HG03159 (cell line): ENCODE results near the gene VAV2.
A peak's percentile ranks its signal among the peaks of the same experiment; 100 is the strongest.

Experiments used
- ATAC-seq: cut with Tn5 transposase; IDR thresholded peaks from one replicate; pipeline ENCODE4 v1.9.1; 2021; ENCODE audit warnings: mild to moderate bottlenecking, moderate library complexity; ENCODE audit not compliant: unreplicated experiment

Gene VAV2

DNA sequence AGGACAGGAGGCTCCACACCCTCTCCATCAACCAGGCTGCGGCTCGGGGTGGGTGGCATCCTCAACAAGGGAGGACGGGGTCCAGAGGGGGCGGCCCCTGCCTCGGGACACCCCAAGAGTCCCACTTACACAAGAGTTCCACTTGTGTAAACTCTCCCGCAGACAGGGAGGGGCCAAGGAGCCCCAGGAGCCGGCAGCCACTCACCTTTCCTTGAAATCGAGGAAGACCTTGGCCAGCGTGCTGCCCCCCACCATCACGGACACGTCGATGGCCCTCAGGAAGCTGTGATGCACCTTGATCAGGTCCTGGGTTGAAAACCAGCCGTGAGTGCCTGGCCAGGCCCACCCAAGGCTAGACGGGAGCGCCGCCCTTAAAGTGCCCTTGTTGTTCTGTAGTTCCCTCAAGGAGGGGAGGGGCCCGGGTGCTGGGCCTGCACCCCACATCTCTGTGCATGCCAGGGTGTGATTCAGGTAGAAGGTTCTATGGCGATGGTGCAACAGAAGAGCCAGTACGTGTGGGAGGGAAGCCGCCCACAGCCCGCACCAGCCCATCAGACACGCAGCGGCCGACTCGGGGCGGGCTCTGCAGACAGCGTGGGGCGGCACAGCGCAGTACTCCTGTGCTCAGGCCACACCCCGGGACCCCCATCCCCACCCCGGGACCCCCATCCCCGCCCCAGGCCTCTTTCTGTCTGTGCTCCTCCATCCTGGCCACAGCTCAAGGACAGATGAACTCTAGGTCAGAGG lies 186.1 kb downstream of the VAV2 start:
- no peak for ATAC-seq

DNA sequence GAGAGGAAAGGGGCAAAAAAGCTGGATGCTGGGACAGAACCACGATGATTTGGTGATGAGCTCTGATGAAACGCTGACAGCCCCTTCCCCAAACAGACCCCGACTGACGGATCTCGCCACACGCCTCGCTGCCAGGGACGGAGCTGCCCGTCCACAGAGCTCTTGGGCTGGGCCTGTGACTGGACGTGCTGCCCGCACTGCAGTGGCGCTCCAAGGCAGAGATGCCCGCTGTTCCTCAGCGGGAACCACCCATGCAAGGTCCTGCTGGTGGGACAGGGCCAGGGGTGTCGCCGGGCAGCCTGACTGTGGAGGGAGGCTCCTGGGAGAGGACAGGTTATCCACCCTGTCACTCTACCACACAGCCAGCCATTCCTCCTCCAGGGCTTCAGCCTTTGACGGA lies 187.9 kb downstream of the VAV2 start:
- ATAC-seq = no peak

DNA sequence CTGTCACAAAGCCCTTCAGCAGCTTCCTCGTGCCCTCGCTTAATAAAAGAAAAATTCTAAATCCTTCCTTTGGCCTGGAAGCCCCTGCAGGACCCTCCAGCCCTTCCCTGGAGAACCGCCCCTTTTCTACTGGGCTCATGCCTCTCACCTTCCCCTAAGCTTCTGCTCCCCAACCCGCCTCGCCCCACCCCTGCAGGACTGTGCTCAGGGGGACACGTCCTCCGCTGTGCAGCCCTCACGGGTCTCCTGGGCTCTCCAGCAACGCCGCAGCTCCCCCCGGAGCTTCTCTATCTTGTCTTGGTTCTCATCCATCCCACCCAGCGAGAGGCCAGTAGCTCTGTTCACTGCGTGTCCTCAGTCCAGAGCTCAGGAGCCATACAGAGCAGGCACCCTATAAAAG lies 188.4 kb downstream of the VAV2 start:
- no peak for ATAC-seq

DNA sequence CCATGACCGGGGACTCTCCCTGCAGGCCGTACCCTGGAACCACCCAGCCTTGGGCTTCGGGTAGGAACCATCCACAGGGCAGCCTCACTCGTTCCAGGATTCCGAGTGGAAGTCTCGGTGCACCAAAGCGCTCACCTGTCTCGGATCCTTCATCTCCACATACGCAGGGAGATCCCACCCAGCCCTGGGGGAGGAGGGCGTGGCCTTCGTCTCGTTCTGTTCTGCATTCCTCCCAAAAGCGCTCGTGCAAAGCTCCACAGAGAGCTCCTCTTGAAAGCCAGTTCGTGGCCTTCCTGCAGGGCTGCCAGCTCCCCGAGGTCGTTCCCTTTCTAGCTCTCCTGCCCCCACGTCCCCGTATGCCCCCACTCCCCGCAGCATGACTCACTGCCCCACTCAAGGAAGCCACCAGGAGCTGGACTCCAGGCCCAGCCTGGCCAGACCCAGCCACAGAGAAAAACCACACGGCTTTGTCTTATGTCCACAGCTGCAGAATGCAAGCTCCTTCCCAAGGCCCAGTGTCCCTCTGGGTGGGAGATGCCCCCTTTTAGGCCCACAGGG lies 189.0 kb downstream of the VAV2 start:
- no peak for ATAC-seq

DNA sequence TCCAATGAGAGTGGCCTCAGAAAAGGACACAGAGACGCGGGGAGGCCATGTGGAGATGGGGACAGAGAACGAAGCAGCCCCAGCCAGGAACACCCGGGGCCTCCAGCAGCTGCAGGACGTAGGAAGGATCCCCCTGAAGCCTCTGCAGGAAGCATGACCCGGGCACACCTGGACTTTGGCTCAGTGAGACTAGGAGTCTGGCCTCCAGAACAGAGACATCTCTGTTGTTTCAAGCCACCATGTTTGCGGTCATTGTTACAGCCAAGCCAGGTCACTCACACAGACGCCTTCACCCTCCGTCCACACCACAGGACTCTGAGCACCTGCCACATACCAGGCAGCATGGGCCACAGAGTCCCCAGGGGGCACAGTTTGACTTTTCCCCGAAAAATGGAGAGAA lies 190.4 kb downstream of the VAV2 start:
- ATAC-seq = no peak

DNA sequence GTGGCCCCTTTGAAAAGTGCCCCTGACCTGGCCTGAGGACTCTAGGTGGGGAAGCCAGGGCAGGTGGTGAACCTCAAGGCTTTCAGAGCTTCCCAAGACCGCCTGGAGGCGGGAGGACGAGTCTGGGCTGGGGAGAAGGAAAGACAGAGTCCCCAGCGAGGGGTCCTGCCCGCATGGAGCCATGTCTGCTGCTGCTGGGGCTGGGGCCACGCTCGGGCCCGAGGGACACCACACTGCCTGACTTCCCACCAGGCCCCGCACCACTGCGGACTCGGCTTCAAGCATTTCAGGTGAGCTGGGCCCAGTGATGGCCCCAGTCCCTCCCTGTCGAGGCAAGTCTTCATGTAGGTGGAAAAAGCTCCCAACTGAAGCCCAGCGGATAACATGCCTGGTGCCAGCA lies 191.9 kb downstream of the VAV2 start:
- no peak for ATAC-seq

DNA sequence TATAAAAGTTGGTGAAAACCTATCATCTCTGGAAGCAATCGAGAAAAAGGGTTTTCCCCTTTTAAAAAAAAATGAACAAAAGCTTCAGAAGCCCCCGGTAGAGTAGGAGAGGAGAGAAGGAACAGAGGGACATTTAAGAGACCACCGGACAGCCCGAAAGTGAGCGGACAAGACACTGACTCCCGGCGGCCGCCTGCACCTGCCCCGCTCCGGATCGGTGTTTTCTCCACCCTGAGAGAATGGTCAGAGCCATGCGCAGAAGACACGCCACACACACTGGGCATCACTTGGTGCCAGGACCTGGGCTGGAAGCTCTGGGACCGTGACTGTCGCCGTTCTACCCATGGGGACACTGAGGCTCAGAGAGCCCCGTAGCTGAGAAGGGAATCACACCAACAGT lies 192.4 kb downstream of the VAV2 start:
- ATAC-seq = no peak

DNA sequence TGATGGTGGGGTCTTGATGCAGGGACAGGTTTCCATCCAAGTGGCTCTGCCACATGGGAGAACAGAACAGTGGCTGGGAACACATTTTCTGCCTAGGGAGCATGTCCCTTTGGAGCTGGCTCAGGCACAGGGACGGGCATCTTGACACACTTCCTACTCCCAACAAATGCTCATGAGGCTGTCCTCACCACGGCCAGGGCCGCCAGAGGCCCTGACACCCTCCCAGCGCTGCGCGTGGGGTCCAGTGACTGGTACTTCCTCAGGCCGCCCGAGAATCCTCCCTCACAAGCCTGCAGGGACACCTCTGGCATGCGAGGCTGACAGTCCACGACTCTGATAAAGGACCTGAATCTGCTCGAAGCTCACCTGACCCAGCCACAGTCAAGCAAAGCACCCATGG lies 193.0 kb downstream of the VAV2 start:
- no peak for ATAC-seq

DNA sequence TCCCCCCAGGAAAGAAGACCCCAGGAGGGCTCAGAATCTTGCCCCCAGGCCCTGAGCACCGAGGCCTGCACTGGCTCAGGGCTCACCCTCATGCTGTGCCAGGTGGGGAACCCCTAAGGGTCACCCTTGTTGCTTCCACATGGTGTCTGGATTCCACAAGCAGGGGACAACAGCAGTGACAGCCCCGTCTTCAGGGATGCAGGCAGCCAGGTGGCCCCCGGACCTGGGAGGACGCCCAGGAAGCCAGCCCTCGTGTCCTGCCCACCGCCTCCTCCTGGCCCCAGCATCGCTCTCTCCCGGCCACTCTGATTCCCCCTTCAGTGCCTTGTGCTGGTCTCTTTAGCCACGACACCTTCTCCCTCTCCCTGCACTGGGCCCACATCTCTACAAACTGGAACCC lies 194.0 kb downstream of the VAV2 start:
- no peak for ATAC-seq

DNA sequence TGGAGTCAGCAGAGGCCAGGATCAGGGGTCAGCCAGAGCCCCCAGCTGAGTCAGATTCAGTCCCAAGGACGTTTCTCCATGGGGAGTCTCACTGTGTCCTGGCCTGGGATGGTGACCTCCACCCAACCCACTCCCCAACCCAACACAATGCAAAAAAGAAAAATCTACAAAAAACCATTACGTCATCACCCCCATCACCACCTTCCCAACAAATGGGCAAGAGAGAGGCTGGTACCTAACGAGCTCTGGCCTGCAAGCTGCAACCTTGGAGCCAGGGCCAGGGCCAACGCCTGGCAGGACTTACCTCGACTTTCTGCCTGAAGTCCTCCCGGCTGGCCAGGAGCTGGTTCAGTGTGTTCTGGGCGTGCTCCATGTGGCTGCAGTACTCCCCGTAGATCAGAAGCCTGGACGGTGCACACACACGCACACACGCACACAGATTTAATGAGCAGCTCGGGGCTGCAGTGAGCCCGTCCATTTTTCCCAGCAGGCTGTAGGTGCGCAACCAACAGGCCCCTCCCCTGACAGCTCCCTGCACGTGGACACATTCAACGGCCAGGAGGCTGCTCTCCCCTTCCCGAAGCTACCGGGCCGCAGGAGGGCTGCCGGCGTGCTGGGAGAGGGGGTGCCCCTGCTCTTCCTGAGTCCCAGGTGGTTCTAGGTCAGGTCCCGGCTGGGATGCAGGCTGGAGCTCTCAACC lies 194.6 kb downstream of the VAV2 start:
- ATAC-seq = no peak

DNA sequence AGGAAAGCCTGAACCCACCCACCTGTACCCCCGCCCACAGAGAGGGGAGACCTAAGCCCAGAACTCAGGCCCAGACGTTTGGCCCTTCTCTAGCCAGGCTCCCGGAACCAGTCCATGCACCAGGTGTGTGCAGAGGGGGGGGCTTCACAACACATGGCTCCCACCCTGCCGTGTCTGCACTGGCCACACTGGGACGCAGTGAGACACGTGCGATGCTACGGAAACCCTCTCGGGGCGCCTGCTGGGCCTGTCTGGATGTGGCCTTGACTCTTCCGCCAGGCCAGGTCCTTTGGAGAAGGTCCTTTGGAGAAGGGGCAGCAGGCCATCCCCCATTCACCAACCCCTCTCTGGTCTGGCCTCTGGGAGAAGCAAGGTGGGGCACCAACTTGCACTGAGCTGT lies 195.6 kb downstream of the VAV2 start:
- ATAC-seq = no peak

DNA sequence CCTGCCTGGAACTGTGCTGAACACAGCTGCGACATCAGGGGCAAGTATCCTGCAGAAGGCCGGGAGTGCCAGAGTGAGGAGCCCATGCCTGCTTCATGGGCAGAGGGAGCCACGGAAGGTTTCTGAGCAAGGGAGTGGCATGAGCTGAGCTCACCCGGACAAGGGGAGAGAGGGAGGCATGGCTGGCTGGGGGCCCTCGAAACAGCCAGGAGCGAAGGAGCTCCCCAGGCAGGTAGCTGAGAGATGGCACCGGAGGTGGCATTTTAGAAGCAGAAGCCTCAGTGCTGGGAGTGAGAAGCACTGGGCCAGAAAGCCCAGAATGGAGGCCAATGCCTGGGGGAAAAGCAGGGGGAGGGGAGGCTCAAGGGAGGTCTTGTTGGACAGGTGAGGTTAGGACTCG lies 197.1 kb downstream of the VAV2 start:
- no peak for ATAC-seq

DNA sequence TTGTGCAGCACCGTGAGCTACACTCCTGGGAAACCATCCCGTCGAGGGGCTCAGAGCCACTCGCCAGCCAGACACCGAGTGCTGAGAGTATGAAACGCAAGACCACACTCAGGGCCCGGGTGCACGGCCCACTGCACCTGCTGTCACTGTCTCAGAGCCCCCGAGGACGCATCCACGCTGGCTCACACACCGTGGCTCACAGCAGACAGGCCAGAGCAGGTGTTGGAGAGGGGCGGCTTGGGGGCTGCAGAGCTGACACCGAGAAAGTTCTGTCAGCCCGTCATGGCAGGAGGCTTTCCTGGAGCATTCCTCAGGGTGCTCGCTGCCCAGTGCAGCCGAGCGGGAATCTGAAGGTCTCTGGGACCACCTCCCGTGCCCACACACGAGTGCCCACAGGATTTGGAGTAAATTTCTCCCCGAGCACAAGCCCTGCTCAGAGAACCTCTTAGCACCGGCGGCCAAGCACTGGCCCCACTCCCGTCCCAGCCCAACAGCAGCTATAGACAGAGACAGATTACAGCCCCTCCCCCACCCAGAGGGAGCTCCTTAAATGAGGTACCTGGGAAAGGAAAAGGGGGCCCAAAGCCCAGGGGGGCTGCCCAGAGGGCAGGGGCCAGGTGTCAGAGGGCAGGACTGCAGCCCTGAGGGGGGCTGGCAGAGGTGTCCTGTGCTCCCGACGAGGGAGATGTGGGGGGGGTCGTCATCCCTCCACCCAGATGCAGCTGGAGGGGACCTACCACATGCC lies 197.9 kb downstream of the VAV2 start:
- no peak for ATAC-seq

DNA sequence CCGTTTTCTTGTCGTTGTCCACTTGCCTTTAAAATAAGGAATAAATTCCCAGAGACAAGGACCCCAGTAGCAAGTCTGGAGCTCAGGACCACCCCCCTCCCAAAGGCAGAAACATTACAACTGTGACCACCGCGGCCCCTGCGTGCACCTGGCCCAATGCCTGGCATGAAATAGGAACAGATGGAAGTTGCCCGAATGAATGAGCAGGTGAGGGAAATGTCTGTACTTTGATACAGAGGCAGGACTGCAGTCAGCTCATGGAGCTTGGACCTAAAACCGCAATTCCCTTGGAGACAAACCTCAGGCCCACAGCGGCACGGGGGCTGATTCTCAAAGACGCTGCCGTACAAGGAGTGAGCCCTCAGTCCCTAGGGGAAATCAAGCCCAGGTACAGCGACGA lies 198.7 kb downstream of the VAV2 start:
- no peak for ATAC-seq

DNA sequence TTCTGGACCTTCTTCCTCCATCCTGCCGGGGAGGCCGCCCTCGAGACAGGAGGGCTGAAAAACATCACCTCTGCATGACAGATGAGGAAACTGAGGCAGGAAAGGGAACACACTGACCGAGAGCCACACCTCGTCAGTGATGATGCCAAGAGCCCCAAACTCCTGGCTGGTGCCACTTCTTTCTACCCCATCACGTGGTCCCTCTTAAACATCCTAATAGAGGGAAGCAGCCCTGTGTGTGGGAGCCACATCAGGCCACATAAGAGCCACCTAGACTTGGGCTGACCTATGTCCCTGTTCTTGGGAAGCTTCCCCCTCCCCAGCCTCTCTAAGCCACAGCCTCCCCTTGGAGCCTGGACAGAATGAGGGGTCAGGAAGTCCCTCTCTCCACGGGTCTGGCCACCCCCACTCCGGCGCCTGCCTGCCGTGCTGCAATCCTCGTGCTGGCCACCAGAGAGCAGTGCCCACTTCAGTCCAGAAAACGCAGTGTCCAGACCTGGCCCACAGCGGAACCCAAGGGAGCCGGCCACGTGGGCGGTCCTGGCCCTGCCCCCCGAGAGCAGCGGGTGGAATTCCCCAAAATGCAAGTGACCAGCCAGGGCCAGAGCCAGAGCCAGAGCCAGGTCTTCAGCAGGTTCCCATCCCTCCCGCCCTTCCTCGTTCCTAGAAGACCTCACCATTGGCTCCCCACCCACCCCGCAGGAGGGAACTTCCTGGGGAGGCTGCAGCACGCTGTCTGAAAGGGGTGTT lies 199.2 kb downstream of the VAV2 start:
- ATAC-seq = peak; percentile 45

DNA sequence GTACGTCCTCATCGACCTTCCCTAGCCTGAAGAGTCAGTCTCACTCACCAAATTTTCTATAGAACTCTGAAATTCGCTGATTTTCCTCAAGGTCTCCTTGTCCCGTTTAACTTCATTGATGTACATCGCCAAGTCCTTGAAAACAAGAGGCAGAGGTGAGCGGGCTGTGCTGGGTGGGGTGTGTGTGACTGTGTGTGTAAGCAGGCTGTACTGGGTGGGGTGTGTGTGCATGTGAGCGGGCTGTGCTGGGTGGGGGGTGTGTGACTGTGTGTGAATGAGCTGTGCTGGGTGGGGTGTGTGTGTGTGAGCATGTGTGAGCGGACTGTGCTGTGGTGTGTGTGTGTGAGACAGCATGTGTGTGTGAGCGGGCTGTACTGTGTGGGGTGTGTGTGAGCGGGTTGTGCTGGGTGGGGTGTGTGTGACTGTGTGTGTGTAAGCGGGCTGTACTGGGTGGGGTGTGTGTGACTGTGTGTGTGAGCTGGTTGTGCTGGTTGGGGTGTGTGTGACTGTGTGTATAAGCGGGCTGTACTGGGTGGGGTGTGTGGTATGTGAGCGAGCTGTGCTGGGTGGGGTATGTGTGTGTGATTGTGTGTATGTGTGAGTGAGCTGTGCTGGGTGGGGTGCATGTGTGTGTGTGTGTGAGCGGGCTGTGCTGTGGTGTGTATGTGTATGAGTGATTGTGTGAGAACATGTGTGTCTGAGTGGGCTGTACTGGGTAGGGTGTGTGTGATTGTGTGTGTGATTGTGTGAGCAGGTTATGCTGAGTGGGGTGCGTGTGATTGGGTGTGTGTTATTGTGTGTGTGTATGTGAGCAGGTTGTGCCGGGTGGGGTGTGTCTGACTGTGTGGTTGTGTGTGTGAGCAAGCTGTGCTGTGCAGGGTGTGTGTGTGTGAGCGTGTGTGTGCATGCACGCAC lies 200.1 kb downstream of the VAV2 start:
- ATAC-seq = no peak

DNA sequence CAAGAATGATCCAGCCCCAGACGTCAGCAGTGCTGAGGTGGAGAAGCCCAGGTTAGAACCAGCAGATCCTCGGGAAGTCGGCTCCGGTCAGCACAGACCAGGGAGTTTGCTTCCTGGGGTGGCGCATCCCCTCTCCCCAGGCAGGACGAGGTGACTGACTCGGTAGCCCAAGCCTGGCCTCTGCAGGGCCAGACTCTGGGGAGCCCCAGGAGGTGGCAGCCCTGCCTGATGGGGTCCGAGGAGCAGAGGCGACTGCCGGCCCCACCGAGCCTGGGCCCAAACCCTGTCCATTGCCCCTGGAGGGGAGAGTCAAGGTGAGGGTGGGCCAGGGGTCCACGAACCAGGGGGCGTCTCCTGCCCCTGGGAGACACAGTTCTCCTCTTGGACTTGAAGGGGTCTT lies 201.1 kb downstream of the VAV2 start:
- no peak for ATAC-seq

DNA sequence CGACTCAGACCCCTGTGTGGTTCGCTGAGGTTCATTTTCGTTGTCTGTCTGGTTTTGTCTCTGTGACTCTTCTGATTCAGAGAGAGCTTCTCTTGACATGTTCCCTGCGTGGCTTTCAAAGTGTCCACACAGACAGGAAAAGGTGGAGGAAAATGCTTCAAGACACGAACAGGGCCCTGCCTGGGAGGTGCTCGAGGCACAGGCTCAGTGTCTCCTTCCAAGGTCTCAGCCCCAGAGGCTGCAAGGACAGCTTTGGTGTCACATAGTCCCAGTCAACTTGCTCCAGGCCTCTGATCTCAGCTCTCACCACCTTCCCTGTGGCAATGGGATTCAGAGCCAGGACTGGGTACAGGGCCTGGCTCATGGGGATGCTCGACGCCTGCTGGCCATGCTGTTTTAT lies 202.3 kb downstream of the VAV2 start:
- ATAC-seq = no peak

DNA sequence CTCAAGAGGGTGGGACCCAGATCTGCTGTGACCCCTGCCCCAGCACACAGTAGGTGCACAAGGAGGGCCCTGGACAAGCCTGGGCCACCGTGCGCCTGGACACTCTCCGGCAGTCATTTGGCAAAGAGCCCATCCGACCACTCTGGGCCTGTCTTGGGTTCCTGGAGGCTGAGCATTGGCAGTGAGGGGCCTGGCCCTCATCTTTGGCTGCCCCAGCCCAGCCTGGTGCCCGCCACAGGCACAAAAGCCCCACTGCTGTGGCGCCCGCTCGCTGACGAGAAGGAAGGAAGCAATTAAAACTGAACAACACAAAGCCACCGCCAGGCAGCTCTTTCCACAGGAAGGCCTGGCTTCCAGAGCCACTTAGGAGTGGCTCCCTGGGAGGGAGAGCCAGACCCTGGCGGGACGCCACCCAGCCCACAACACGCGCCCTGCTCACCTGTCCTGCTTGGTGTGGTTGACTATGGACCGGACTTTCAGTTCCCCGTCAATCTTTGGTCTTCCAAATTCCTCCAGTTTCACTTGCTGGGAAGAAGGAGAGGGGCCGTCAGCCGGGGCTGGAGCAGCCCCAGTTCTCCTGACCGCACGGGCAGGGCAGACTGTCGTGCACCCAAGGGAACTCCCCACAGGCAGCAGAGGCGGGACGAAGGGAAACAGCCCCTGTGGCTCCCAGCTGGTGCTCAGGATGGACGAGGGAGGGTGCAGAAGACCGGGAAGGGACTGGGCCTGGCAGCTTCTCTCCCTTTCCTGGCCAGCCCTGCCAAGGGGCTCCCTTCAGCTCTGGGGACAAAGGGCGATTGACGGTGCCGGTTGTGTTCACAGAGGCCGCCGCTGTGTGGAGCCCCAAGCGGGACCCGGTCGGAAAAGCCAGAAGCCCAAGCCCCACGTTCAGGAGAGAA lies 203.1 kb downstream of the VAV2 start:
- ATAC-seq = no peak
